Left ventricle myocardium inferior (tissue), 1 donor: ENCODE measurements around the gene PRKRA. TPM values are rescaled to one million over a fixed set of nuclear protein-coding genes. Genes with fewer than 3 reads are reported as not detected.

Experiments used
- DNase-seq: peaks from one replicate; pipeline ENCODE4 v3.0.0-alpha.2; 2020
- H3K27ac ChIP-seq: fragments of 200-600 bp; replicated peaks from 2 replicates; pipeline ENCODE4 v1.8.0; 2021
- H3K27me3 ChIP-seq: fragments of 200-600 bp; 2 replicates; pipeline ENCODE4 v1.8.0; 2021; ENCODE audit warnings: low read depth
- H3K36me3 ChIP-seq: fragments of 200-600 bp; 2 replicates; pipeline ENCODE4 v1.8.0; 2021
- H3K4me1 ChIP-seq: fragments of 200-600 bp; 2 replicates; pipeline ENCODE4 v1.8.0; 2021
- H3K4me3 ChIP-seq: fragments of 200-600 bp; 2 replicates; pipeline ENCODE4 v1.8.0; 2021; ENCODE audit warnings: mild to moderate bottlenecking, moderate library complexity
- H3K9me3 ChIP-seq: fragments of 200-600 bp; replicated peaks from 2 replicates; pipeline ENCODE4 v1.8.0; 2021
- CTCF ChIP-seq: fragments of 200-600 bp; IDR thresholded peaks from 2 replicates; pipeline ENCODE4 v1.8.0; 2021; ENCODE audit warnings: antibody characterized with exemption, mild to moderate bottlenecking, borderline replicate concordance
- intact Hi-C: fragments of 100-400 bp; cut with micrococcal nuclease; formaldehyde crosslinking; loops from one replicate; pipeline ENCODE4 v1.11.0; 2022
- total RNA-seq: library from RNA; stranded (reverse); fragmentation: NEBNext Ultra II Directional; extraction: Animal tissue kit (Norgen Biotek cat#: 25700); gene quantifications from one replicate; pipeline ENCODE4 v1.2.1, GENCODE V29; 2021
- donor health status: DM: no; HTN: yes; CAD: no; lungs with severe emphysema.

PRKRA gene
- total RNA-seq, 1 donor from 2014 or later: 48.7 TPM

DNA sequence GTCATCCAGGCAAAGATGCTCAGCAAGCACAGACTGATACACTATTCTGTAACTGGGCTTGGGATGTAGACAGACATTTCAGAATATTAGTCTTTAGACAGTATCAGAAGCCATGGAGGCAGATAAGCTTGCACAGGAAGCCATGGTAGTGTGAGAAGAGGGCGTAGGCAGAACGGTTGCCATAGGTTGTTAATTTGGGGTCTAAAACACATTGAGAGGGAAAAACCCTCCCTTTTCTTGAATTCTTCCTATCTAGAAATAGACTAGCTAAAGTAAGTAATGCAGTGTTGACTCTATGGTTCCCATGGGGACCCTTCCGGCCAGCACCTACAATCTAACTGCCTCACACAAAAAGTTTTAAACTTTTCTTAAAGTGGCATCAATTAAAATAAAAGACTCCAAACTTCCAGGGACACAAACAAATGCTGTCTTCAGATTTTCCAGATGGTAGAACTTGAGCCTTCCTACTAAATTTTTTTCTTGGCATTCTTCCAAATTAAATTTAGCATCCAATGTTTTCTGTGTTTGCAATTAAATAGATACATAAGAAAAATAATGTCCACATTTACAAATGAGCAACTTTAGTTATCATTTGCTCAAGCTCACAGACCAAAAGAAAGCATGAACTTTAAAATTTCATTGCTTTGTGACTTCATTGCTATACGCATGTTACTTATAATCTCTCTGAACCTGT, 1.9 kb downstream of the PRKRA start:
- Histone ChIP-seq H3K27ac (peak overlapping the region; percentile 99), H3K36me3 (peaks cover 33% of the 10 kb centered on the region), H3K9me3 (no peaks in the 10 kb centered on the region), H3K4me1 (peaks cover 44% of the 10 kb centered on the region), H3K4me3 (peak overlapping the region; percentile 91), H3K27me3 (no peaks in the 10 kb centered on the region)
- TF ChIP-seq CTCF: no peak
- DNase-seq: no peak
- intact Hi-C loops: no loop called here

DNA sequence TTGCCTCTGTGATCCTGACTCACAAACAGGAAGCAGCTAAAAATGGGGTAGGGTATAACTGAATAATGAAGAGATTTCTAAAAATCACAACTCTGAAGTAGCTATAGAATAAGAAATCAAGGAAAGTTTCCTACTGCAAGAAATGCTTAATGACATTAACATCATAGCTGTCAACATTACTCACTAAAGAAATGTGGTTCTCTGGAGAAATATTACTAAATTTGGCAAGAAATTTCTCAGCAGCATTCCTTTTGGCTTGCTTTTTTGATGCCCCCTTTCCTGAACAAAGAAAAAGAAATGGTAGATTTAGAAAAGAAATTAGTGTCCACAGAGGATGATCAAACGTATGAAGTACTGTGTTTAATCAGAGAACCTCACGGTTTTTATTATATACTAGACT, 9.5 kb downstream of the PRKRA start:
- DNase-seq: no peak
- H3K4me1 ChIP-seq: no peaks in the 10 kb centered on the region
- no peaks in the 10 kb centered on the region for H3K9me3 ChIP-seq
- no peaks in the 10 kb centered on the region for H3K27me3 ChIP-seq
- peaks cover 93% of the 10 kb centered on the region for H3K36me3 ChIP-seq
- no peak for TF ChIP-seq CTCF
- H3K27ac ChIP-seq: no peak overlapping the region
- intact Hi-C loops: no loop called here
- no peak overlapping the region for H3K4me3 ChIP-seq

- no peak overlapping the region for H3K4me3 ChIP-seq
- intact Hi-C loops: no loop called here
- no peaks in the 10 kb centered on the region for H3K27me3 ChIP-seq
- TF ChIP-seq CTCF: no peak
- no peak for DNase-seq
- no peaks in the 10 kb centered on the region for H3K4me1 ChIP-seq
- H3K36me3 ChIP-seq: peaks cover 93% of the 10 kb centered on the region
- no peak overlapping the region for H3K27ac ChIP-seq
- H3K9me3 ChIP-seq: no peaks in the 10 kb centered on the region
Measured at GRCh38 chr2:178436662-178437061, 14.3 kb downstream of the PRKRA start.

- TF ChIP-seq CTCF: no peak
- DNase-seq: no peak
- H3K27me3 ChIP-seq: no peaks in the 10 kb centered on the region
- peaks cover 79% of the 10 kb centered on the region for H3K36me3 ChIP-seq
- peaks cover 17% of the 10 kb centered on the region for H3K9me3 ChIP-seq
- H3K4me1 ChIP-seq: no peaks in the 10 kb centered on the region
- intact Hi-C loops: no loop called here
- H3K27ac ChIP-seq: no peak overlapping the region
- H3K4me3 ChIP-seq: no peak overlapping the region
Measured at GRCh38 chr2:178429336-178429735, 21.6 kb downstream of the PRKRA start.

DNA sequence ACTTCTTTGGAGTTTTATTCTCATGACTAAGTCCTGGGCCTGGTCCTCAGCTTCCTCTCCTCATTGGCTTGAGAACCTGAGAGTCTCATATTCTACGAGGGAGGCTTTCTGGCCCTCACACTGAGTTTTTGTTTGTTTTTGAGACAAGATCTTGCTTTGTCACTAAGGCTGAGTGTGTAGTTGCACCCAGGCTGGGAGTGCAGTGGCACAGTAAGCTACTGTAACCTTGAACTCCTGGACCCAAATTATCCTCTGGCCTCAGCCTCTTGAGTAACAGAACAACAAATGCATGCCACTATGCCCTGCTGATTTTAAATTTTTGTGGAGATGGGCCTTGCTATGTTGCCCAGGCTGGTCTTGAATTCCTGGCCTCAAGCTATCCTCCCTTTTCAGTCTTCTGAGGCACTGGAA, 22.6 kb downstream of the PRKRA start:
- no peak overlapping the region for H3K27ac ChIP-seq
- TF ChIP-seq CTCF: no peak
- DNase-seq: no peak
- no peaks in the 10 kb centered on the region for H3K4me1 ChIP-seq
- H3K4me3 ChIP-seq: no peak overlapping the region
- H3K36me3 ChIP-seq: peaks cover 70% of the 10 kb centered on the region
- intact Hi-C loops: no loop called here
- H3K9me3 ChIP-seq: peaks cover 23% of the 10 kb centered on the region
- H3K27me3 ChIP-seq: no peaks in the 10 kb centered on the region
